HG03095 (cell line): Measurements from ENCODE around the gene FBLN7.

Source experiments
- ATAC-seq: cut with Tn5 transposase; IDR thresholded peaks from one replicate; pipeline ENCODE4 v1.9.1; 2021; ENCODE audit warnings: moderate library complexity; ENCODE audit not compliant: unreplicated experiment

The FBLN7 gene

GRCh38 chr2:112140899-112141625 lies 2.9 kb downstream of the FBLN7 start:
- no peak for ATAC-seq

- ATAC-seq, result no peak
These were observed 3.4 kb downstream of the FBLN7 start for GRCh38 chr2:112141626-112142007.

- ATAC-seq, result no peak
These were observed 4.4 kb downstream of the FBLN7 start for GRCh38 chr2:112142525-112143078.

- ATAC-seq, result no peak
These were observed 5.0 kb downstream of the FBLN7 start for GRCh38 chr2:112143150-112143549.

GRCh38 chr2:112144966-112145365 lies 6.8 kb downstream of the FBLN7 start:
- ATAC-seq, result no peak

GRCh38 chr2:112147382-112148168 lies 9.4 kb downstream of the FBLN7 start:
- no peak for ATAC-seq

- ATAC-seq, result no peak
These were observed 10.3 kb downstream of the FBLN7 start for GRCh38 chr2:112148477-112148876.

- no peak for ATAC-seq
These were observed 11.0 kb downstream of the FBLN7 start for GRCh38 chr2:112149194-112149593.

GRCh38 chr2:112149866-112150435 lies 11.8 kb downstream of the FBLN7 start:
- no peak for ATAC-seq

- ATAC-seq, result no peak
These were observed 12.3 kb downstream of the FBLN7 start for GRCh38 chr2:112150447-112150846.

GRCh38 chr2:112150851-112151250 lies 12.7 kb downstream of the FBLN7 start:
- no peak for ATAC-seq

GRCh38 chr2:112151271-112151670 lies 13.1 kb downstream of the FBLN7 start:
- ATAC-seq, result no peak

GRCh38 chr2:112151701-112152440 lies 13.7 kb downstream of the FBLN7 start:
- ATAC-seq, result no peak

GRCh38 chr2:112152476-112153178 lies 14.4 kb downstream of the FBLN7 start:
- no peak for ATAC-seq

- ATAC-seq, result no peak
These were observed 14.9 kb downstream of the FBLN7 start for GRCh38 chr2:112153179-112153490.

GRCh38 chr2:112153501-112153900 lies 15.3 kb downstream of the FBLN7 start:
- no peak for ATAC-seq

GRCh38 chr2:112154246-112155117 lies 16.3 kb downstream of the FBLN7 start:
- ATAC-seq, result no peak

- no peak for ATAC-seq
These were observed 17.4 kb downstream of the FBLN7 start for GRCh38 chr2:112155331-112156151.
